ENCODE measurements around the gene CD226.

GRCh38 chr18:69961718-69962117 is 14.0 kb upstream of the CD226 start:
- no peak for TF ChIP-seq CTCF (IDR thresholded peaks at IDR 0.05 in 4 of 5, conservative IDR thresholded peaks at IDR 0.05 in 1 of 5)
- no peak for TF ChIP-seq POLR2A (IDR thresholded peaks at IDR 0.05)

Measured in gastrocnemius medialis (tissue), 4 donors.